ENCODE data around the gene FRMD8. TPM values are rescaled to one million over a fixed set of nuclear protein-coding genes. Genes with fewer than 3 reads are reported as not detected.

The FRMD8 gene
- polyA plus RNA-seq, 1 donor (not counting 4 experiments of a cell fraction or from before 2014, with no cell fraction given): 24.1 TPM

DNA sequence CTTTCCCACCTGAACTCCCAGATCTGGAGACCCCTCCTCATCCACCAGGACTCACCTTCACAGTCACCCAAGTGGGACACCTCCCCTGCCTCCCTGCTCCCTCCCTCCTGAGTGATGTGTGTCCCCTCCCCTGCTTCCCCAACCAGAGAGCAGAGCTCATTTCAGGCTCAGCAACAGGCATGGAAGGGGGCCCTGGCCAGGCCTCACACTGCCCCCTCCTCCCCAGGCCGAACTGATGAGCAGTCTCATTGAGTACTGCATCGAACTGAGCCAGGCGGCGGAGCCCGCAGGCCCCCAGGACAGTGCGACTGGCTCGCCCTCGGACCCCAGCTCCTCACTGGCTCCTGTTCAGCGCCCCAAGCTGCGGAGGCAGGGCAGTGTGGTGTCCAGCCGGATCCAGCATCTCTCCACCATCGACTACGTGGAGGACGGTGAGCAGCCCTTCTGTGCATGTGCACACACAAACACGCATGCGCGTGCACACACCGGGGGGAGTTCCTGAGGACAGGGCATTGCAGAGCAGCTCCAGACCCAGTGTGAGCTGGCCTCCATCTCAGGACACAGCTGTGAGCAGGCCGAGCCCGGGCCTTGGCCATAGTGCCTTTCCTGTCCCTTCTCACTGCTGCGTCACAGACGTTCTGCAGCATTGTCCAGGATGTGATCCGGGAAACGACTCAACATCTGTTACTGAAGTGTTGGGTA, 18.4 kb downstream of the FRMD8 start:
- no peaks in the 10 kb centered on the region for H3K79me2 ChIP-seq (ENCODE audit: control insufficient read depth, insufficient read depth, low read length)
- H3K27me3 ChIP-seq (ENCODE audit: control insufficient read depth, extremely low read depth, insufficient read depth, low read length): no peaks in the 10 kb centered on the region
- no peak overlapping the region for H2AFZ ChIP-seq (ENCODE audit: control insufficient read depth, low read length)

DNA sequence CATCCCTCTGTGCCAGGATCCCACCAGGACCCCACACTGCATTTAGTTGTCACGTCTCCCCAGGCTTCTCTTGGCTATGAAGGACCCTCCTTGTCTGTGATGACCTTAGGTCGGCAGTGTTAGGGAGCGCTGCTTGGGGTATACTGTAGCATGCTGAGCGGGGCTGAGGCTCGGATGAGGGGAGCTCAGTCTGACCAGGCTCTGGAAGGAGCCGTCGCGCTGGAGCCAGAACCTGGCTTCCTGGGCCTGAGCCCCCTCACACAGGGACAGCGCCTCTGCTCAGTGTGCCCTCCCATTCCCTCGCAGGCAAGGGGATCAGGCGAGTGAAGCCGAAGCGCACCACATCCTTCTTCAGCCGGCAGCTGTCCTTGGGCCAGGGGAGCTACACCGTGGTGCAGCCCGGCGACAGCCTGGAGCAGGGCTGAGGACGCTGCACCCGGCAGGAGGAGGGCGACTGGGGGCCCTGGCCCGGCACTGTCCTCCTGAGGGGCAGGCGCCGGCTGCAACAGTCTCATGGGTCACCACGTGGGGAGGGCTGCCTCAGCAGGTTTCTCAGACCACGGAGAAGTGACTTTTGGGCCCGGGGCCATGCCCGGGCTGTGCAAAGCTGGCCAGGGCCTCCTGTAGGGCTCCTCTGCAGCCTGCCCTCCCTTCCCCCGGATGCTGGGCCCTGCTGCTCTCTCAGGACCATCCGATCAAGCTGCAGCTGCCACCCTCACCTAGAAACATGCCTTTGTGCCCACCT, 24.7 kb downstream of the FRMD8 start:
- H3K9me1 ChIP-seq (ENCODE audit: control insufficient read depth, extremely low read depth, insufficient read depth, low read length): no peaks in the 10 kb centered on the region
- no peak overlapping the region for H3K4me2 ChIP-seq (ENCODE audit: control insufficient read depth, extremely low read depth, insufficient read depth, low read depth, low read length)
- DNase-seq (ENCODE audit: low read depth, low spot score) (no peak), FAIRE-seq (no peak)
- dilution Hi-C loops (cut with MboI; ENCODE audit: extremely low pct_ligation_motif_present, low sequenced_read_pairs): no loop called here
- H3K27ac ChIP-seq (ENCODE audit: control insufficient read depth, insufficient read depth, low read length): no peak overlapping the region
- no peak overlapping the region for H3K4me3 ChIP-seq (ENCODE audit: control insufficient read depth in 2 of 3, extremely low read depth in 1 of 3, insufficient read depth in 2 of 3, low read depth in 1 of 3, low read length in 3 of 3)
- TF ChIP-seq, protein P1, sequence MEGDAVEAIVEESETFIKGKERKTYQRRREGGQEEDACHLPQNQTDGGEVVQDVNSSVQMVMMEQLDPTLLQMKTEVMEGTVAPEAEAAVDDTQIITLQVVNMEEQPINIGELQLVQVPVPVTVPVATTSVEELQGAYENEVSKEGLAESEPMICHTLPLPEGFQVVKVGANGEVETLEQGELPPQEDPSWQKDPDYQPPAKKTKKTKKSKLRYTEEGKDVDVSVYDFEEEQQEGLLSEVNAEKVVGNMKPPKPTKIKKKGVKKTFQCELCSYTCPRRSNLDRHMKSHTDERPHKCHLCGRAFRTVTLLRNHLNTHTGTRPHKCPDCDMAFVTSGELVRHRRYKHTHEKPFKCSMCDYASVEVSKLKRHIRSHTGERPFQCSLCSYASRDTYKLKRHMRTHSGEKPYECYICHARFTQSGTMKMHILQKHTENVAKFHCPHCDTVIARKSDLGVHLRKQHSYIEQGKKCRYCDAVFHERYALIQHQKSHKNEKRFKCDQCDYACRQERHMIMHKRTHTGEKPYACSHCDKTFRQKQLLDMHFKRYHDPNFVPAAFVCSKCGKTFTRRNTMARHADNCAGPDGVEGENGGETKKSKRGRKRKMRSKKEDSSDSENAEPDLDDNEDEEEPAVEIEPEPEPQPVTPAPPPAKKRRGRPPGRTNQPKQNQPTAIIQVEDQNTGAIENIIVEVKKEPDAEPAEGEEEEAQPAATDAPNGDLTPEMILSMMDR (optimal IDR thresholded peaks at IDR 0.05 in 1 of 3, IDR thresholded peaks at IDR 0.05 in 1 of 3, conservative IDR thresholded peaks at IDR 0.05 in 1 of 3; ENCODE audit: extremely low read depth in 1 of 3, insufficient read depth in 2 of 3, low read length in 3 of 3): no peak
- no peaks in the 10 kb centered on the region for H3K27me3 ChIP-seq (ENCODE audit: control insufficient read depth, extremely low read depth, insufficient read depth, low read length)
- H3K79me2 ChIP-seq (ENCODE audit: control insufficient read depth, insufficient read depth, low read length): no peaks in the 10 kb centered on the region
- H3K9ac ChIP-seq (ENCODE audit: control insufficient read depth, extremely low read depth, insufficient read depth, low read length): no peak overlapping the region
- no peak overlapping the region for H2AFZ ChIP-seq (ENCODE audit: control insufficient read depth, low read length)
- H4K20me1 ChIP-seq (ENCODE audit: control insufficient read depth, extremely low read depth, insufficient read depth, low read length): no peaks in the 10 kb centered on the region
- peaks cover 3% of the 10 kb centered on the region for H3K4me1 ChIP-seq (ENCODE audit: control insufficient read depth, extremely low read depth, insufficient read depth, low read length)
- no peaks in the 10 kb centered on the region for H3K9me3 ChIP-seq (ENCODE audit: control insufficient read depth, low read depth, low read length)
- H3K36me3 ChIP-seq (ENCODE audit: control insufficient read depth in 2 of 2, extremely low read depth in 1 of 2, insufficient read depth in 2 of 2, low read length in 2 of 2): peaks cover 11 to 28% of the 10 kb centered on the region in 2 experiments

More for the DNA sequence above, 18.4 kb downstream of the FRMD8 start:
- H4K20me1 ChIP-seq (ENCODE audit: control insufficient read depth, extremely low read depth, insufficient read depth, low read length): no peaks in the 10 kb centered on the region
- H3K9me1 ChIP-seq (ENCODE audit: control insufficient read depth, extremely low read depth, insufficient read depth, low read length): no peaks in the 10 kb centered on the region
- no peak for FAIRE-seq
- no peak for DNase-seq (ENCODE audit: low read depth, low spot score)
- peaks cover 26 to 33% of the 10 kb centered on the region in 2 experiments for H3K36me3 ChIP-seq (ENCODE audit: control insufficient read depth in 2 of 2, extremely low read depth in 1 of 2, insufficient read depth in 2 of 2, low read length in 2 of 2)
- dilution Hi-C loops (cut with MboI; ENCODE audit: extremely low pct_ligation_motif_present, low sequenced_read_pairs): no loop called here
- TF ChIP-seq, protein P1 (optimal IDR thresholded peaks at IDR 0.05 in 1 of 3, IDR thresholded peaks at IDR 0.05 in 1 of 3, conservative IDR thresholded peaks at IDR 0.05 in 1 of 3; ENCODE audit: extremely low read depth in 1 of 3, insufficient read depth in 2 of 3, low read length in 3 of 3): no peak
- no peak for TF ChIP-seq EZH2 (IDR thresholded peaks at IDR 0.05; ENCODE audit: low read length)
- no peak overlapping the region for H3K27ac ChIP-seq (ENCODE audit: control insufficient read depth, insufficient read depth, low read length)
- no peak overlapping the region for H3K9ac ChIP-seq (ENCODE audit: control insufficient read depth, extremely low read depth, insufficient read depth, low read length)
- no peaks in the 10 kb centered on the region for H3K9me3 ChIP-seq (ENCODE audit: control insufficient read depth, low read depth, low read length)
- H3K4me2 ChIP-seq (ENCODE audit: control insufficient read depth, extremely low read depth, insufficient read depth, low read depth, low read length): no peak overlapping the region
- no peak overlapping the region for H3K4me3 ChIP-seq (ENCODE audit: control insufficient read depth in 2 of 3, extremely low read depth in 1 of 3, insufficient read depth in 2 of 3, low read depth in 1 of 3, low read length in 3 of 3)
- no peaks in the 10 kb centered on the region for H3K4me1 ChIP-seq (ENCODE audit: control insufficient read depth, extremely low read depth, insufficient read depth, low read length)
